SK-N-SH treated with all-trans-retinoic acid at 6 μM for 48 hours (cell line): ENCODE measurements around the gene EIF2B4.

Experiments
- ESRRG ChIP-seq: fragments of 250-450 bp; sonication (Bioruptor Pico); IDR thresholded peaks from 2 replicates; pipeline ENCODE4 v1.6.1; 2021; ENCODE audit warnings: mild to moderate bottlenecking
- ISL1 ChIP-seq: fragments of 250-450 bp; sonication (Bioruptor Pico); IDR thresholded peaks from 2 replicates; pipeline ENCODE4 v2.1.2; 2022; ENCODE audit warnings: mild to moderate bottlenecking, moderate library complexity
- PPARA ChIP-seq: fragments of 250-450 bp; sonication (Bioruptor Pico); IDR thresholded peaks from 2 replicates; pipeline ENCODE4 v1.5.0; 2020; ENCODE audit warnings: mild to moderate bottlenecking, borderline replicate concordance
- TCF4 ChIP-seq: fragments of 250-450 bp; sonication (Bioruptor Pico); IDR thresholded peaks from 2 replicates; pipeline ENCODE4 v1.8.0; 2021; ENCODE audit warnings: mild to moderate bottlenecking, moderate library complexity, borderline replicate concordance
- TOX ChIP-seq: fragments of 250-450 bp; sonication (Bioruptor Pico); IDR thresholded peaks from 2 replicates; pipeline ENCODE4 v1.8.0; 2021; ENCODE audit warnings: mild to moderate bottlenecking, moderate library complexity, borderline replicate concordance
- ZFP3 ChIP-seq: fragments of 250-450 bp; sonication (Bioruptor Pico); IDR thresholded peaks from 2 replicates; pipeline ENCODE4 v1.5.0; 2020; ENCODE audit warnings: mild to moderate bottlenecking, moderate library complexity
- ZFP30 ChIP-seq: fragments of 450-650 bp; formaldehyde crosslinking; IDR thresholded peaks from 2 replicates; pipeline ENCODE4 v1.5.0; 2022; ENCODE audit warnings: mild to moderate bottlenecking, moderate library complexity
- ZNF565 ChIP-seq: fragments of 450-650 bp; formaldehyde crosslinking; conservative IDR thresholded peaks from 2 replicates; pipeline ENCODE4 v1.5.0; 2020; ENCODE audit warnings: low read depth, mild to moderate bottlenecking, moderate library complexity
- ZNF70 ChIP-seq: fragments of 450-650 bp; formaldehyde crosslinking; IDR thresholded peaks from 2 replicates; pipeline ENCODE4 v1.5.0; 2020; ENCODE audit warnings: mild to moderate bottlenecking, moderate library complexity
- TF ChIP-seq, protein P1 (sequence below): fragments of 250-450 bp; sonication (Bioruptor Pico); IDR thresholded peaks from 2 replicates; pipeline ENCODE4 v1.5.1; 2021; ENCODE audit warnings: mild to moderate bottlenecking, moderate library complexity

DNA sequence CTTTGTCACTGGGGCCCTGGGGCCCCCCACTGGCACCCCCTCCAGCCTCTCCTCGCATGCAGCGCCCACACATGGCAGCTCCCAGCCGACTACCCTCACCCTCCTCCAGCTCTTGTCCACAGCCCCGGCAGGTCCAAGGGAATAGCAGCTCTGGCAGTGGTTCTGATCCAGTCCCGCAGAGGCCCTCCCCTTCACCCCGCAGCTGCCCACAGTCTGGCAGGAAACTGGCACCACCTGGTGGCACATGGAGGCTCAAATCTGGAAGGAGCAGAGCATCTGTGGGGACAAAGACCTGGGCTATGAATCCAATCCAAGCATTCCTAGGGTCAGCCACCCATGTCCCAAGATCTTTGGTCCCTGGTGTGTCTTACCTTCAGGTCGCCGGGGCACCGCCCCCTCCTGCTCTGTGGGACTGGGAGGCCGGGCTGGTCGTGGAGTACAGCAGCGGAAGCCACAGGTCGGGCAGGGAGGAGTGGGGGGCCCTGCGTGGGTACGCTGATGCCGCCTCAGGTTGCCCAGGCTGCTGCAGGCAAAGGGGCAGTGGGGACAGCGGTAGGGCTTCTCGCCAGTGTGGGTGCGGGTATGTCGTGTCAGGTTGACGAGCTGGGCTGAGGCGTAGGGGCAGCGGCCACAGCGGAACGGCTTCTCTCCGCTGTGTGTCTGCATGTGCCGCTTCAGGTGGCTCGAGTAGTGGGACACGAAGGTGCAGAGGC, 8.1 kb upstream of the EIF2B4 start:
- no peak for TF ChIP-seq PPARA
- TF ChIP-seq TOX (CRISPR knock-in tag): no peak
- no peak for TF ChIP-seq TCF4 (CRISPR knock-in tag)
- TF ChIP-seq, protein P1, sequence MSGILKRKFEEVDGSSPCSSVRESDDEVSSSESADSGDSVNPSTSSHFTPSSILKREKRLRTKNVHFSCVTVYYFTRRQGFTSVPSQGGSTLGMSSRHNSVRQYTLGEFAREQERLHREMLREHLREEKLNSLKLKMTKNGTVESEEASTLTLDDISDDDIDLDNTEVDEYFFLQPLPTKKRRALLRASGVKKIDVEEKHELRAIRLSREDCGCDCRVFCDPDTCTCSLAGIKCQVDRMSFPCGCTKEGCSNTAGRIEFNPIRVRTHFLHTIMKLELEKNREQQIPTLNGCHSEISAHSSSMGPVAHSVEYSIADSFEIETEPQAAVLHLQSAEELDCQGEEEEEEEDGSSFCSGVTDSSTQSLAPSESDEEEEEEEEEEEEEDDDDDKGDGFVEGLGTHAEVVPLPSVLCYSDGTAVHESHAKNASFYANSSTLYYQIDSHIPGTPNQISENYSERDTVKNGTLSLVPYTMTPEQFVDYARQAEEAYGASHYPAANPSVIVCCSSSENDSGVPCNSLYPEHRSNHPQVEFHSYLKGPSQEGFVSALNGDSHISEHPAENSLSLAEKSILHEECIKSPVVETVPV (CRISPR knock-in tag): no peak
- TF ChIP-seq ZNF565 (CRISPR knock-in tag): no peak
- no peak for TF ChIP-seq ZFP3 (CRISPR knock-in tag)
- no peak for TF ChIP-seq ZNF70 (CRISPR knock-in tag)
- TF ChIP-seq ESRRG (CRISPR knock-in tag): no peak
- no peak for TF ChIP-seq ISL1 (CRISPR knock-in tag)
- TF ChIP-seq ZFP30 (CRISPR knock-in tag): no peak
